ENCODE data around the gene VSTM4. TPM values are rescaled to one million over a fixed set of nuclear protein-coding genes. Genes with fewer than 3 reads are reported as not detected.

VSTM4 gene
- total and polyA plus RNA-seq, 2 donors (not counting 1 experiment from before 2014, with no cell fraction given): 8.1 to 27.9 TPM

- no peak overlapping the region for H3K4me2 ChIP-seq (ENCODE audit: extremely low read depth, insufficient read depth, low read length)
- H3K27me3 ChIP-seq (ENCODE audit: control insufficient read depth, insufficient read depth, low read length): no peaks in the 10 kb centered on the region
- H2AFZ ChIP-seq (ENCODE audit: low read length): no peak overlapping the region
- no peaks in the 10 kb centered on the region for H3K9me3 ChIP-seq (ENCODE audit: control insufficient read depth, insufficient read depth, low read depth, low read length)
- DNase-seq (ENCODE audit: low read depth in 2 of 2): no peak
- no peaks in the 10 kb centered on the region for H3K79me2 ChIP-seq (ENCODE audit: control insufficient read depth, insufficient read depth, low read length)
- no peak for TF ChIP-seq EZH2 (IDR thresholded peaks at IDR 0.05; ENCODE audit: low read length, missing control alignments)
- TF ChIP-seq CTCF (conservative IDR thresholded peaks at IDR 0.05 in 1 of 2, IDR thresholded peaks at IDR 0.05 in 1 of 2; ENCODE audit: low read depth in 1 of 2, low read length in 2 of 2): no peak
- H3K4me1 ChIP-seq (ENCODE audit: control insufficient read depth, extremely low read depth, insufficient read depth, low read length): no peaks in the 10 kb centered on the region
- H3K4me3 ChIP-seq (replicated peaks in 1 of 4; ENCODE audit: control extremely low read depth in 1 of 4, insufficient read depth in 1 of 4, low read depth in 3 of 4, low read length in 4 of 4): no peak overlapping the region
- H3K36me3 ChIP-seq (ENCODE audit: control insufficient read depth, insufficient read depth, low read length): no peaks in the 10 kb centered on the region
- H3K27ac ChIP-seq (ENCODE audit: insufficient read depth, low read length): no peak overlapping the region
- H3K9ac ChIP-seq (ENCODE audit: insufficient read depth, low read length): no peak overlapping the region
- H4K20me1 ChIP-seq (ENCODE audit: control insufficient read depth, extremely low read depth, insufficient read depth, low read length): no peaks in the 10 kb centered on the region
These were observed 26.2 kb downstream of the VSTM4 start for GRCh38 chr10:49089152-49089551.

- no peak for DNase-seq (ENCODE audit: low read depth in 2 of 2)
- H3K4me3 ChIP-seq (replicated peaks in 1 of 4; ENCODE audit: control extremely low read depth in 1 of 4, insufficient read depth in 1 of 4, low read depth in 3 of 4, low read length in 4 of 4): no peak overlapping the region
- TF ChIP-seq EZH2 (IDR thresholded peaks at IDR 0.05; ENCODE audit: low read length, missing control alignments): no peak
- no peak for TF ChIP-seq CTCF (conservative IDR thresholded peaks at IDR 0.05 in 1 of 2, IDR thresholded peaks at IDR 0.05 in 1 of 2; ENCODE audit: low read depth in 1 of 2, low read length in 2 of 2)
- no peaks in the 10 kb centered on the region for H3K79me2 ChIP-seq (ENCODE audit: control insufficient read depth, insufficient read depth, low read length)
- no peak overlapping the region for H3K9ac ChIP-seq (ENCODE audit: insufficient read depth, low read length)
- H2AFZ ChIP-seq (ENCODE audit: low read length): no peak overlapping the region
- H3K4me1 ChIP-seq (ENCODE audit: control insufficient read depth, extremely low read depth, insufficient read depth, low read length): no peaks in the 10 kb centered on the region
- H4K20me1 ChIP-seq (ENCODE audit: control insufficient read depth, extremely low read depth, insufficient read depth, low read length): no peaks in the 10 kb centered on the region
- H3K27ac ChIP-seq (ENCODE audit: insufficient read depth, low read length): no peak overlapping the region
- no peak overlapping the region for H3K4me2 ChIP-seq (ENCODE audit: extremely low read depth, insufficient read depth, low read length)
- H3K27me3 ChIP-seq (ENCODE audit: control insufficient read depth, insufficient read depth, low read length): no peaks in the 10 kb centered on the region
- H3K9me3 ChIP-seq (ENCODE audit: control insufficient read depth, insufficient read depth, low read depth, low read length): no peaks in the 10 kb centered on the region
- H3K36me3 ChIP-seq (ENCODE audit: control insufficient read depth, insufficient read depth, low read length): no peaks in the 10 kb centered on the region
These were observed 28.4 kb downstream of the VSTM4 start for GRCh38 chr10:49086889-49087288.

- H2AFZ ChIP-seq (ENCODE audit: low read length): no peak overlapping the region
- no peaks in the 10 kb centered on the region for H4K20me1 ChIP-seq (ENCODE audit: control insufficient read depth, extremely low read depth, insufficient read depth, low read length)
- no peaks in the 10 kb centered on the region for H3K9me3 ChIP-seq (ENCODE audit: control insufficient read depth, insufficient read depth, low read depth, low read length)
- TF ChIP-seq CTCF (conservative IDR thresholded peaks at IDR 0.05 in 1 of 2, IDR thresholded peaks at IDR 0.05 in 1 of 2; ENCODE audit: low read depth in 1 of 2, low read length in 2 of 2) (no peak), EZH2 (IDR thresholded peaks at IDR 0.05; ENCODE audit: low read length, missing control alignments) (no peak)
- no peaks in the 10 kb centered on the region for H3K4me1 ChIP-seq (ENCODE audit: control insufficient read depth, extremely low read depth, insufficient read depth, low read length)
- no peak overlapping the region for H3K9ac ChIP-seq (ENCODE audit: insufficient read depth, low read length)
- no peaks in the 10 kb centered on the region for H3K27me3 ChIP-seq (ENCODE audit: control insufficient read depth, insufficient read depth, low read length)
- no peaks in the 10 kb centered on the region for H3K36me3 ChIP-seq (ENCODE audit: control insufficient read depth, insufficient read depth, low read length)
- H3K27ac ChIP-seq (ENCODE audit: insufficient read depth, low read length): no peak overlapping the region
- no peak overlapping the region for H3K4me3 ChIP-seq (replicated peaks in 1 of 4; ENCODE audit: control extremely low read depth in 1 of 4, insufficient read depth in 1 of 4, low read depth in 3 of 4, low read length in 4 of 4)
- peak in 1 of 2 donors; percentile 34 for DNase-seq (ENCODE audit: low read depth in 2 of 2)
- H3K79me2 ChIP-seq (ENCODE audit: control insufficient read depth, insufficient read depth, low read length): no peaks in the 10 kb centered on the region
- H3K4me2 ChIP-seq (ENCODE audit: extremely low read depth, insufficient read depth, low read length): no peak overlapping the region
These were observed 32.1 kb downstream of the VSTM4 start for GRCh38 chr10:49083261-49083660.
